Adrenal gland (tissue), 12 donors: ENCODE data around the gene WEE1. TPM values are rescaled to one million over a fixed set of nuclear protein-coding genes. Genes with fewer than 3 reads are reported as not detected.

Experiments
- DNase-seq, 7 donors: peaks; one replicate each; pipeline ENCODE4 v3.0.0-alpha.2; 2019 to 2020
- H3K27ac ChIP-seq, 5 donors: fragments of 200-600 bp; sonication (generic) in 4 of 5; 1 replicate in 3 of 5; 2 replicates in 2 of 5; pipeline versions ENCODE4 v1.5.1 to v1.8.0; 2016 to 2020; ENCODE audit warnings: mild to moderate bottlenecking in 1 of 5
- H3K27me3 ChIP-seq: fragments of 200-600 bp; 2 replicates; pipeline ENCODE4 v1.8.0; 2021
- H3K36me3 ChIP-seq, 2 donors: fragments of 200-600 bp; replicated peaks in 1 of 2; 1 replicate in 1 of 2; 2 replicates in 1 of 2; pipeline versions ENCODE4 v1.5.1 to v1.8.0; 2018 to 2022
- H3K4me1 ChIP-seq, 2 donors: fragments of 200-600 bp; replicated peaks in 1 of 2; 1 replicate in 1 of 2; 2 replicates in 1 of 2; pipeline versions ENCODE4 v1.5.1 to v1.8.0; 2018 to 2021
- H3K4me3 ChIP-seq, 4 donors: fragments of 200-600 bp; sonication (generic) in 3 of 4; one replicate each; pipeline ENCODE4 v1.5.1; 2016 to 2018
- H3K9me3 ChIP-seq, 3 donors: fragments of 200-600 bp; sonication (generic) in 1 of 3; replicated peaks in 1 of 3; 1 replicate in 2 of 3; 2 replicates in 1 of 3; pipeline versions ENCODE4 v1.5.1 to v1.8.0; 2016 to 2021
- POLR2A ChIP-seq, 2 donors: fragments of 450-650 bp; IDR thresholded peaks; one replicate each; pipeline ENCODE4 v1.6.1; 2017; ENCODE audit warnings: antibody characterized with exemption in 2 of 2, mild to moderate bottlenecking in 2 of 2, moderate library complexity in 1 of 2
- WGBS, 4 donors: extraction: QIAGEN DNeasy Blood & Tissue Kit in 2 of 4; methylation state at CpG; one replicate each; pipeline versions ENCODE4 v1.1.5 to v1.1.7; 2013 to 2017; 5-methylcytosine and 5-hydroxymethylcytosine counted together
- intact Hi-C, 2 donors: fragments of 100-400 bp; cut with DNase I; formaldehyde crosslinking; loops; one replicate each; pipeline versions ENCODE4 v1.14.1 to v1.15.0; 2022 to 2023
- polyA plus RNA-seq, 3 donors: library from polyadenylated mRNA; stranded (reverse); fragments of 200-250 nt in 2 of 3; fragments of 350-450 nt in 1 of 3; fragmentation: Illumina TruSeq in 1 of 3; extraction: RNeasy Lipid Tissue Mini Kit (QIAGEN cat#74804) in 1 of 3; gene quantifications; one replicate each; pipeline ENCODE4 v1.2.3, GENCODE V29; 2013 to 2014
- total RNA-seq, 9 donors: library from RNA; depleted of rRNA in 4 of 9; stranded (reverse); fragments of >200 nt in 4 of 9; fragments of 120-200 nt in 1 of 9; fragmentation: NEBNext Ultra II Directional in 1 of 9; extraction: Animal tissue kit (Norgen Biotek cat#: 25700) in 1 of 9; gene quantifications; one replicate each; pipeline versions ENCODE4 v1.1.0 to v1.2.4, GENCODE V29; 2013 to 2023
- TF ChIP-seq, protein P1 (sequence below), 6 experiments: fragments of 450-650 bp in 4 of 6; fragments of 200-600 bp in 2 of 6; sonication (generic) in 1 of 6; IDR thresholded peaks; 1 replicate in 5 of 6; 2 replicates in 1 of 6; pipeline versions ENCODE4 v1.5.1 to v1.8.0; 2016 to 2021; ENCODE audit warnings: antibody characterized with exemption in 6 of 6, mild to moderate bottlenecking in 2 of 6, moderate library complexity in 1 of 6
- donor health status: healthy with polysubstance abuse.
- donor health status: Bipolar disorder and iron deficiency.
- donor health status: DM: yes; HTN: yes; CAD: no.
- donor health status: DM: no; HTN: no; CAD: no.
- donor health status: DM: no; HTN: no; CAD: no.
- donor health status: DM: yes; HTN: yes; CAD: no.

The WEE1 gene
- total and polyA plus RNA-seq, 12 donors: 3.3 to 33.8 (median 9.0) TPM

DNA sequence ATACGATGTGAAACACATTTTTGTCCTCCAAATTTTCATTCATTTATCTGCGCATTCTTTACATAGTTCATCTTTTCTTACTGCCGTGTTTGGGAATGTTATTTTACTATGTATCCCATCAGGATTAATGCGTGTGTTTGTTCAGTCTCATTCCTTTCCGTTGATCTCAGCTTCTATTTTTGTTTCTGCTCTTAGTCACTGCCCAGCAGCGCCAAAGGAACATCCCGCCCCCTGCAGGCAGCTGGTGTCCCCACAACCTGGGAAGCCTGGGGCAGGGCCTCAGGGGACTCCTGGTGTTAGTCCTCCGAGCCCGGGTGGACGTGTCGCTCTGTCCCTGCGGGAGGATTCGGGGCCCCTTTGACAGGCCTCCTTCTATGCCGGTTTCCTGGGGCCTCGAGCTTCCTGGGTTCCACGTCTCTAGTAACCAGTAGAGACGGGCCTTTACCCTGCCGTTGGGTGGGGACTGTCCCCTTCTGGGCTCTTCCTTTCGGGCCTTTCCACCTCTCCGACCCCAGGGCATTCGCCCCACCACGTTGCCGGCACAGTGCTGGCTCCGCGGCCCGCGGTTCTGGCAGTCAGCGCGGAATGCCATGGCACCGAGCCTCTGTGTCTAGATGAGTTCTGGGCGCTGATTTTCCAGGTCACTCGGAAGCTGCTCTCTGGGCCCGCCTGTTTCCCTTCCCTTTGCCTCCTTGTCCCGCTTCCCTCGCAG lies 39.8 kb downstream of the WEE1 start:
- no peaks in the 10 kb centered on the region for H3K9me3 ChIP-seq
- TF ChIP-seq, protein P1, sequence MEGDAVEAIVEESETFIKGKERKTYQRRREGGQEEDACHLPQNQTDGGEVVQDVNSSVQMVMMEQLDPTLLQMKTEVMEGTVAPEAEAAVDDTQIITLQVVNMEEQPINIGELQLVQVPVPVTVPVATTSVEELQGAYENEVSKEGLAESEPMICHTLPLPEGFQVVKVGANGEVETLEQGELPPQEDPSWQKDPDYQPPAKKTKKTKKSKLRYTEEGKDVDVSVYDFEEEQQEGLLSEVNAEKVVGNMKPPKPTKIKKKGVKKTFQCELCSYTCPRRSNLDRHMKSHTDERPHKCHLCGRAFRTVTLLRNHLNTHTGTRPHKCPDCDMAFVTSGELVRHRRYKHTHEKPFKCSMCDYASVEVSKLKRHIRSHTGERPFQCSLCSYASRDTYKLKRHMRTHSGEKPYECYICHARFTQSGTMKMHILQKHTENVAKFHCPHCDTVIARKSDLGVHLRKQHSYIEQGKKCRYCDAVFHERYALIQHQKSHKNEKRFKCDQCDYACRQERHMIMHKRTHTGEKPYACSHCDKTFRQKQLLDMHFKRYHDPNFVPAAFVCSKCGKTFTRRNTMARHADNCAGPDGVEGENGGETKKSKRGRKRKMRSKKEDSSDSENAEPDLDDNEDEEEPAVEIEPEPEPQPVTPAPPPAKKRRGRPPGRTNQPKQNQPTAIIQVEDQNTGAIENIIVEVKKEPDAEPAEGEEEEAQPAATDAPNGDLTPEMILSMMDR (IDR thresholded peaks at IDR 0.05): peak; percentile 90 to 99 (median 95)
- peak; percentile 55 to 86 for TF ChIP-seq POLR2A (IDR thresholded peaks at IDR 0.05)
- intact Hi-C loops: loop anchor here (10.0 kb wide), 2 partner anchors 78 to 142 kb away; no protein-coding TSS in a partner anchor
- peaks cover 9 to 12% of the 10 kb centered on the region in 2 donors for H3K4me1 ChIP-seq
- H3K27me3 ChIP-seq: no peaks in the 10 kb centered on the region
- H3K27ac ChIP-seq: peak overlapping the region; percentile 43 to 96 (median 93)
- peak overlapping the region in 1 of 4 donors; percentile 60 for H3K4me3 ChIP-seq
- H3K36me3 ChIP-seq: no peaks in the 10 kb centered on the region
- DNase-seq: peak; percentile 93 to 98 (median 95)
- WGBS, 4 donors: 0 to 1% (median 0%) methylated on average over 12 to 35 of the region's 35 CpGs

DNA sequence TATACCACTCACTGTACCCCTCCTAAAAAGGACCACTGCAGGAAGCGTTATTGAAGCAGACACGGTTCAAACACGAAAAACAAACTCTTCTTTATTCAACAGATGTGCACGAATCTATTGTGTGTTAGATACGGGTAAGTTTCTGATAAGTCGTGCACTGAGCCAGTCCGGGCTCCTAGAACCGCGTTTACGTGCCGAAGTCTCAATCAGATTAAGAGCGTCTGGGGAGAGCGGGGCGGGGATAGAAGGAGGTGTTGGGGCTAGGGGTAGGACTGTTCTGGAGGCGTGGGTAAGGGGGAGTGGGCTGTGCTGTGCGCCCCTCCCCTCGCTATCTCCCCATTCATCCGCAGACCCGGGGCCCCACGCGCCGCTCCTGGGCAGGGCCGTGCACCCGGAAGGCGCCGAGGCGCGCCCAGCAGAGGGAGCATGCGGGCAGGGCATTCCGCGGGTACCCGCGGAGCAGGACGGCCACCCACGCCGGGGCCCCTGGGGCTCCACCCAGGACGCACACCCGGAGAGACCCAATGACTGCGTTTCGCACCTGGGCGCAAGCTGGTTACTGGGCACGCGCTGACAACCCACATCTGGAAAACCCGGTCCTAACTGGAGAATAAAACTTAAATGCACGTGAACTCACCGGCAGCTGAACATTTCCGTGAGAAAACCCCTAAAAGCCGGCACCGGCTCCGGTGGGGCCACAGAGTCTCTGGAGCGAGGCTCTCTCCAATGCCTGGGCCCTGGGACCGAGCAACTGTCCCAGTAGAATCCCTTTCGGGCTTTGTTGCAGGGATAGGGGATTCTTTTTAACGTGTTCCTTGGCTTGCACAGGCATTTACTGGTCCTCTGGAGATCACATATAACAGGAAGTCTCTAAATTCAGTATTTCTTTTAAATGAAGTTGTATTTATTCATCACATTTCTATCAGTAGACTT lies 40.6 kb downstream of the WEE1 start:
- Histone ChIP-seq H3K27me3 (no peaks in the 10 kb centered on the region), H3K9me3 (no peaks in the 10 kb centered on the region), H3K4me1 (peaks cover 9 to 12% of the 10 kb centered on the region in 2 donors), H3K27ac (peak overlapping the region; percentile 43 to 96 (median 93)), H3K4me3 (peak overlapping the region in 3 of 4 donors; percentile 13 to 60 (median 43)), H3K36me3 (no peaks in the 10 kb centered on the region)
- intact Hi-C loops: loop anchor here (2.0 to 10.0 kb wide), 3 partner anchors 79 to 141 kb away; no protein-coding TSS in a partner anchor
- WGBS, 4 donors: 0 to 2% (median 1%) methylated on average over 28 to 54 of the region's 54 CpGs
- TF ChIP-seq, protein P1 (IDR thresholded peaks at IDR 0.05): peak; percentile 55 to 84 (median 78)
- peak; percentile 19 to 51 for TF ChIP-seq POLR2A (IDR thresholded peaks at IDR 0.05)
- peak; percentile 81 to 88 (median 83) for DNase-seq

DNA sequence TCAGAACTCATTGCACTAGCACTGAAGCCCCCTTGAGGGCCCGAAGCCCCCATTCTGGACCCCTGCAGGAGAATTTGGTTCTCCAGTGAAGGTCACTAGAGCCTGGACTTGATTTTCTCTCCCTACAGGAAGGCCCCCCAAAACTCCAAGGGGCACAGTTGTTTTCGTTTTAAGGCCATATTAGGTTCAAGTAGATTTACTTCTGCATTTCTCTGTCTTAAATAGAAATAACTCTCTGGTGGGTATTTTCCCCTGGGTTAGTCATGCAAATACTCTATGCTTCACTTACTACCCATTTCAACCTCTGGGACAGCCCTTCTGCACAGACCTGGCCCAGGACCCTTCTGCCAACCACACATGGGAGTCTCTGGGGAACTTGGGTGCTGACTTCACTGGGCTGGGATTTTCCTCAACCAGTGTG lies 41.6 kb downstream of the WEE1 start:
- peaks cover 9 to 12% of the 10 kb centered on the region in 2 donors for H3K4me1 ChIP-seq
- no peak overlapping the region for H3K4me3 ChIP-seq
- TF ChIP-seq POLR2A (IDR thresholded peaks at IDR 0.05): no peak
- TF ChIP-seq, protein P1 (IDR thresholded peaks at IDR 0.05): no peak
- no peaks in the 10 kb centered on the region for H3K27me3 ChIP-seq
- 73 to 83% (median 75%) methylated on average over 2 of the region's 2 CpGs for WGBS, 4 donors
- no peaks in the 10 kb centered on the region for H3K36me3 ChIP-seq
- H3K27ac ChIP-seq: peak overlapping the region in 1 of 5 donors; percentile 93
- H3K9me3 ChIP-seq: no peaks in the 10 kb centered on the region
- DNase-seq: no peak
- intact Hi-C loops: loop anchor here (2.0 to 10.0 kb wide), 3 partner anchors 80 to 140 kb away; no protein-coding TSS in a partner anchor
